ENCODE results near the gene ARNT2.

The ARNT2 gene

DNA sequence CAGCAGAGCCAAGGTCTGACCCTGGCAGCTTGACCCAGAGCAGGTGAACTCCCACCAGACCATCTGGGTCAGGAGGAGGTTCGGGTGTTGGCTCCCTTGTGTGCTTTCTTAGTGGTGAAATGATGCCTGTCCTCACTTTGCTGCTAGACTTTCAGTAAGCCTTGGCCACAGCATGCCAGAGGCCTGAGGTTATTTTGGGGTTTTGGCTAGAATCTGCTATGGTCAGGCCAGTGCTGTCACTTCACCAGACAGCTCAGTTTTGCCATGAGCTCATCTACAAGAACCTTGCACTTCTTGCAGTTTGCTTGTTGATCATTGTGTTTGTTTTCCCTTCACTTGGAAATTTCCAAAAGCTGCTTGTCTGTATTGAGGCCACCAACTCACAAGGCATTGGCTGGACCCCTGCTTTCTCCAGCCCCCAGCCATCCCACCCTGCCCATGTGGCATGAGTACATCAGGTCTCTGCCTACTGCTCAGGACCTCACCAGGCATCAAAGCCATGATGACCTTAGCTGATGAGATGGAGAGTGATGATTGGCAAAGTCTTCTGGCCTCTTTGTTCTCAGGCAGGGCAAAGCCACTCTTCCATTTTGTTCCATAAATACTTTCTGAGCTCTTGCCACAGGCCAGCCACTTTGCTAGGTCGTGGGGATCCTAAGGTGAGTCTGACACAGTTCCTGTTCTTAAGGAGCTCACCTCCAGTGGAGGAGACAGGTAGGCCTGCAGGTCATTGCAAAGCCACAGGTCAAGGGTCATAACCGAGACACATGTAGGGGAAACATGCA is 122.6 kb downstream of the ARNT2 start:
- DNase-seq (ENCODE audit: low spot score in 2 of 2) = no peak
- no peaks in the 10 kb centered on the region for H3K36me3 Mint-ChIP-seq
- no peak for ATAC-seq (ENCODE audit: low read depth)
- H3K4me3 Mint-ChIP-seq = no peak overlapping the region
- no peaks in the 10 kb centered on the region for H3K4me1 Mint-ChIP-seq
- no peak overlapping the region for H3K27ac Mint-ChIP-seq
- peaks cover 16% of the 10 kb centered on the region for H3K27me3 Mint-ChIP-seq
- no peaks in the 10 kb centered on the region for H3K9me3 Mint-ChIP-seq

DNA sequence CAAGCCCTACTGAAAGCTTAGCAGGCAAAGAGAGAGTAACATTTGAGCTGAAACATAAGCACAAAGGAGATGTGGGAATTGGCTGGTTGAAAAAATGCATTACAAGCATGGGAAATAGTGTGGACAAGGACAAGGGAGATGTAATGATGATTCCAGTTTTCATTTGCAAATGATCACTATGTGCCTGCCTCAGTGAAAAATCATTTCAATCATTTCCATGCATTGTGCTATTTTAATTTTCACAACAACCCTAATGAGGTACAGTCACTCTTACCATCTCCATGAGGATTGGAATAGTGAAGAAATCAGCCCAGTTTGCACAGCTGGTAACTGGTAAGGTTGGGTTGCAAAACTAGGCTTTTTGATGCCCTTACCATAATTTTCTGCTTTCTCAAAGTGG is 123.2 kb downstream of the ARNT2 start:
- Mint-ChIP-seq H3K4me1 (no peaks in the 10 kb centered on the region), H3K27ac (no peak overlapping the region), H3K4me3 (no peak overlapping the region), H3K9me3 (no peaks in the 10 kb centered on the region), H3K27me3 (peaks cover 16% of the 10 kb centered on the region), H3K36me3 (no peaks in the 10 kb centered on the region)
- ATAC-seq (ENCODE audit: low read depth) (no peak), DNase-seq (ENCODE audit: low spot score in 2 of 2) (no peak)

GRCh38 chr15:80527961-80528360 is 123.8 kb downstream of the ARNT2 start:
- Mint-ChIP-seq H3K27ac (no peak overlapping the region), H3K4me3 (no peak overlapping the region), H3K4me1 (no peaks in the 10 kb centered on the region), H3K27me3 (peaks cover 20% of the 10 kb centered on the region), H3K36me3 (no peaks in the 10 kb centered on the region), H3K9me3 (no peaks in the 10 kb centered on the region)
- DNase-seq (ENCODE audit: low spot score in 2 of 2) (no peak), ATAC-seq (ENCODE audit: low read depth) (no peak)

DNA sequence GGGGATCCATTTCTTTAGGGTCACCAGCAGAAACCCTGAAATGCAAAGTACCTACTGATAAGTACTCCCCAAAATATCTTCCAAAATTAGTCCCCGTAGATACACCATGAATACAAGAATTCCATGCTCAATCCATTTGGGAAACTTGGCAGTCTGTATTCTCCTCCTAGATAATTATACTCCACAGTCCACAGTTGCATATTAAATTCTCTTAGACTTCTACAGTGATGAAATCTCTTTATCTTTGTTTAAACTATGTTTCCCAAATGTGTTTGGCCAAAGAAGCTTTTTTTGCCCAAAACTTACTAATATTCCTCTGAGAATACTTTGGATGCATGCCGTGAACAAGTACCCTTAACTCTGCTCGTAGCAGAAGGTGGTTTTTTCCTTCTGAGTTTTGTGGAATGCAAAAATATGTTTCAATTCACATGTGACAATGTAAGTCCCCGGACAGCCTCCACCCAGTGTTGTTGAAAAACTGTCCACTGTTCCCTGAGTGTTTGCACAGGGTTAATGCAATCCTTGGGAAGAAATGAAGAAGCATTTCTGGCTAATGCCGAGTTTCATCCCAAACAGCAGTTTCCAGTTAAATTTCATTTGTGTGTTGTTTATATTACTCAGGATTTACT is 126.7 kb downstream of the ARNT2 start:
- DNase-seq (ENCODE audit: low spot score in 2 of 2) (no peak), ATAC-seq (ENCODE audit: low read depth) (no peak)
- no peaks in the 10 kb centered on the region for H3K36me3 Mint-ChIP-seq
- H3K4me3 Mint-ChIP-seq = no peak overlapping the region
- H3K9me3 Mint-ChIP-seq = peaks cover 6% of the 10 kb centered on the region
- H3K27me3 Mint-ChIP-seq = peaks cover 23% of the 10 kb centered on the region
- no peaks in the 10 kb centered on the region for H3K4me1 Mint-ChIP-seq
- no peak overlapping the region for H3K27ac Mint-ChIP-seq

GRCh38 chr15:80531388-80531787 is 127.2 kb downstream of the ARNT2 start:
- DNase-seq (ENCODE audit: low spot score in 2 of 2) = no peak
- H3K9me3 Mint-ChIP-seq = peaks cover 7% of the 10 kb centered on the region
- no peak overlapping the region for H3K27ac Mint-ChIP-seq
- H3K4me3 Mint-ChIP-seq = no peak overlapping the region
- no peak for ATAC-seq (ENCODE audit: low read depth)
- no peaks in the 10 kb centered on the region for H3K36me3 Mint-ChIP-seq
- no peaks in the 10 kb centered on the region for H3K4me1 Mint-ChIP-seq
- peaks cover 24% of the 10 kb centered on the region for H3K27me3 Mint-ChIP-seq

DNA sequence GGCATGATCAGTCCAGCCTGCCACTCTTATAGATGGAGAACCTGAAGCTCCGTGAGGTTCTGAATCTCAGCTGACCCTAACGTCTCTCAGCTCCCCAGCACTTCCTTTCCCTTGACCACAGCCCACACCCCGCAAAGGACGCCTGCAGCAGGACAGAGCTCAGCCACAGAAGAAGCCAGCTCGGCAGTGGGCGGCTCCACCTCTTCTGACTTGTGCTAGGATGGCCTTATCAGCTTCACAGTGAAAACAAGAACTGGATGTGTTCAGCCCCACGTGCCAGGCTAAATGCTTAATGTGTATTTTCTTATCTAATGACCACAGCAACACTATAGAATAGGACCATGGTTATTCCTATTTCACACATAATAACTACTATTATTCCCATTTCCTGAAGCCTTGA is 127.6 kb downstream of the ARNT2 start:
- Mint-ChIP-seq H3K9me3 (peaks cover 7% of the 10 kb centered on the region), H3K4me1 (no peaks in the 10 kb centered on the region), H3K27me3 (peaks cover 24% of the 10 kb centered on the region), H3K4me3 (no peak overlapping the region), H3K27ac (no peak overlapping the region), H3K36me3 (no peaks in the 10 kb centered on the region)
- no peak for DNase-seq (ENCODE audit: low spot score in 2 of 2)
- no peak for ATAC-seq (ENCODE audit: low read depth)

- peaks cover 21% of the 10 kb centered on the region for H3K27me3 Mint-ChIP-seq
- H3K36me3 Mint-ChIP-seq = no peaks in the 10 kb centered on the region
- peaks cover 7% of the 10 kb centered on the region for H3K9me3 Mint-ChIP-seq
- no peak for ATAC-seq (ENCODE audit: low read depth)
- no peaks in the 10 kb centered on the region for H3K4me1 Mint-ChIP-seq
- DNase-seq (ENCODE audit: low spot score in 2 of 2) = no peak
- no peak overlapping the region for H3K4me3 Mint-ChIP-seq
- no peak overlapping the region for H3K27ac Mint-ChIP-seq
Observed at GRCh38 chr15:80533790-80534333, 129.7 kb downstream of the ARNT2 start.

DNA sequence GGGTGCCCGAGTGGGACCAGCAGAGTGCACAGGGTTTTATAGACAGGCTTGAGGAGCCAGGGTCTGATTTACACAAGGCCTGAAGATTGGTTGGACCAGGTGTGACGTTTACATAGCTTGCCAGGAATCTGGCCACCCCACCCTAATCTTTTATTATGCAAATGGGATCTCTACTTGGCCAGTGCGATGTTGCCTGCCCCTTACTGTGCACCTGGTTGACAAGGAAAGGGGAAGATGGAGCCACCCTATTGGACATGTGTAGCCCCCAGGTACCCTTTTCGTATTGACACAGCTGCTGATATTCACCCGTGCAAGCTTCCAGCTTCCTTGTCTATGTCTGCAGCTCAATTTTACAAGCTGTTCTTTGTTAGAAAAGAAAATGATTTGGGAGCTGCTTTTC is 132.0 kb downstream of the ARNT2 start:
- DNase-seq (ENCODE audit: low spot score in 2 of 2) (no peak), ATAC-seq (ENCODE audit: low read depth) (no peak)
- Mint-ChIP-seq H3K9me3 (peaks cover 9% of the 10 kb centered on the region), H3K4me1 (no peaks in the 10 kb centered on the region), H3K27ac (no peak overlapping the region), H3K36me3 (no peaks in the 10 kb centered on the region), H3K4me3 (no peak overlapping the region), H3K27me3 (peaks cover 20% of the 10 kb centered on the region)

- ATAC-seq (ENCODE audit: low read depth) (no peak), DNase-seq (ENCODE audit: low spot score in 2 of 2) (no peak)
- Mint-ChIP-seq H3K27ac (no peak overlapping the region), H3K4me1 (no peaks in the 10 kb centered on the region), H3K36me3 (no peaks in the 10 kb centered on the region), H3K4me3 (no peak overlapping the region), H3K9me3 (peaks cover 9% of the 10 kb centered on the region), H3K27me3 (peaks cover 17% of the 10 kb centered on the region)
Observed at GRCh38 chr15:80536716-80537115, 132.5 kb downstream of the ARNT2 start.

- Mint-ChIP-seq H3K27me3 (peaks cover 11% of the 10 kb centered on the region), H3K27ac (no peak overlapping the region)
- ATAC-seq (ENCODE audit: low read depth) = no peak
Observed at GRCh38 chr15:80545078-80545477, 140.9 kb downstream of the ARNT2 start.

GRCh38 chr15:80547264-80547663 is 143.1 kb downstream of the ARNT2 start:
- Mint-ChIP-seq H3K4me1 (no peaks in the 10 kb centered on the region), H3K27me3 (peaks cover 13% of the 10 kb centered on the region)

More at GRCh38 chr15:80545078-80545477, 140.9 kb downstream of the ARNT2 start:
- Mint-ChIP-seq H3K36me3 (no peaks in the 10 kb centered on the region), H3K4me3 (no peak overlapping the region), H3K9me3 (peaks cover 1% of the 10 kb centered on the region), H3K4me1 (no peaks in the 10 kb centered on the region)
- DNase-seq (ENCODE audit: low spot score in 2 of 2) = no peak

GRCh38 chr15:80549191-80549590 is 145.0 kb downstream of the ARNT2 start:
- H3K27ac Mint-ChIP-seq = no peak overlapping the region
- H3K27me3 Mint-ChIP-seq = peaks cover 13% of the 10 kb centered on the region
- ATAC-seq (ENCODE audit: low read depth) (no peak), DNase-seq (ENCODE audit: low spot score in 2 of 2) (no peak)
- H3K4me3 Mint-ChIP-seq = no peak overlapping the region
- no peaks in the 10 kb centered on the region for H3K9me3 Mint-ChIP-seq
- H3K4me1 Mint-ChIP-seq = no peaks in the 10 kb centered on the region
- H3K36me3 Mint-ChIP-seq = no peaks in the 10 kb centered on the region

More at GRCh38 chr15:80547264-80547663, 143.1 kb downstream of the ARNT2 start:
- no peaks in the 10 kb centered on the region for H3K36me3 Mint-ChIP-seq
- no peak overlapping the region for H3K4me3 Mint-ChIP-seq
- H3K27ac Mint-ChIP-seq = no peak overlapping the region
- H3K9me3 Mint-ChIP-seq = no peaks in the 10 kb centered on the region
- no peak for ATAC-seq (ENCODE audit: low read depth)
- DNase-seq (ENCODE audit: low spot score in 2 of 2) = no peak

DNA sequence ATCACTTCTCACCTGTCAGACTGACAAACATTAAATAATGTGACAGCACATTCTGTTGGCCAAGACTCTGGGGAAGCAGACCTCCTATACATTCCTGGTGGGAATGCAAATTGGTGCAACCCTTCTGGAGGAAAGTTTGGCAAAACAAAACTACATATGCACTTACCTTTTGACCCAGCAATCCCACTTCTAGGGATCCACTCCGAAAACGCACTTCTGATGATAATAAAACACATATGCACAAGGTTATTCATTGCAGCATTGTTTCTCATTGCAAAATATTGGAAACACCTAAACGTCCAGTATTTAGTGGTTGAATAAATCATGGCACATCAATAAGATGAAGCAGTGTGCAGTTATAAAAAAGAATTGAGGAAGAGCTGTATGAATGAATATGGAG is 145.5 kb downstream of the ARNT2 start:
- Mint-ChIP-seq H3K4me3 (no peak overlapping the region), H3K9me3 (no peaks in the 10 kb centered on the region), H3K27ac (no peak overlapping the region), H3K36me3 (no peaks in the 10 kb centered on the region), H3K4me1 (no peaks in the 10 kb centered on the region), H3K27me3 (peaks cover 10% of the 10 kb centered on the region)
- ATAC-seq (ENCODE audit: low read depth) (no peak), DNase-seq (ENCODE audit: low spot score in 2 of 2) (no peak)

DNA sequence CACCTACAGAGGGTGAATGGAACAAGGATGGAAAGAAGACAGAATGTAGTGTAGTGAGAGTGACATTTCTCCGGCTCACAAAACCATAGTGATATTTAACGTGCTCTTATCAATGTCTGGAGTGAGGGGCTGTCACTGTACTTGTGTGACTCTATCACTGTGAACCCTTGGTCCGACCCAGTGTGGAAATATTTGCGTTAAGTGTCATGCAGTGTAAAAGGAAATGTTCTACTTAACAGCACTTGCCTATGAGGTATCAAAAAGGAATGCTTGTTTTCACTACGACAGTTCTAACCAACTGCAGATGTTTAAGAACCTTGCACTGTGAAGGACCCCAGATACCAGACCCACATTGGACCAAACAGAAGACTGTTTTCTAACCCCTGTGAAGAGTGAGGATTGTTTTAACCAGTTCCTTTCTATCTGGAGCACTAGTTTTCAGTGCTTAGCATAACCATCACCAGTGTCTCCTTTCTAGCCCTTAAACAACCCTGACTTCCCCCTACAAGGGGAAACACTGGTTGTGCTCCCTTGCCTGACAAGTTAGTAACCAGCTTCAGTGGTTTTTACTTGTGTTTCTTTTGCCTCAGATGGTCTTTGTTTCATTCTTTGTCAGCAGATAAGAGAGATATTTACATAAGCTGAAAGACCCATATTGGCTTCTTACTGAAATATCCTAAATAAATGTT is 146.2 kb downstream of the ARNT2 start:
- ATAC-seq (ENCODE audit: low read depth) = no peak
- no peaks in the 10 kb centered on the region for H3K9me3 Mint-ChIP-seq
- no peak overlapping the region for H3K27ac Mint-ChIP-seq
- no peak overlapping the region for H3K4me3 Mint-ChIP-seq
- peaks cover 8% of the 10 kb centered on the region for H3K27me3 Mint-ChIP-seq
- H3K4me1 Mint-ChIP-seq = no peaks in the 10 kb centered on the region
- DNase-seq (ENCODE audit: low spot score in 2 of 2) = no peak
- H3K36me3 Mint-ChIP-seq = no peaks in the 10 kb centered on the region
